HL-60/S4 treated with phorbol 12-myristate 13-acetate at 8.2 ng/mL for 4 days and 3 days (cell line): ENCODE measurements around the gene FAM171A1.

Experiments used
- in situ Hi-C: fragments of 300-500 bp; cut with MboI; formaldehyde crosslinking; loops from 2 replicates; pipeline ENCODE4 v1.15.0; 2022; ENCODE audit warnings: low sequenced_read_pairs

FAM171A1 gene

DNA sequence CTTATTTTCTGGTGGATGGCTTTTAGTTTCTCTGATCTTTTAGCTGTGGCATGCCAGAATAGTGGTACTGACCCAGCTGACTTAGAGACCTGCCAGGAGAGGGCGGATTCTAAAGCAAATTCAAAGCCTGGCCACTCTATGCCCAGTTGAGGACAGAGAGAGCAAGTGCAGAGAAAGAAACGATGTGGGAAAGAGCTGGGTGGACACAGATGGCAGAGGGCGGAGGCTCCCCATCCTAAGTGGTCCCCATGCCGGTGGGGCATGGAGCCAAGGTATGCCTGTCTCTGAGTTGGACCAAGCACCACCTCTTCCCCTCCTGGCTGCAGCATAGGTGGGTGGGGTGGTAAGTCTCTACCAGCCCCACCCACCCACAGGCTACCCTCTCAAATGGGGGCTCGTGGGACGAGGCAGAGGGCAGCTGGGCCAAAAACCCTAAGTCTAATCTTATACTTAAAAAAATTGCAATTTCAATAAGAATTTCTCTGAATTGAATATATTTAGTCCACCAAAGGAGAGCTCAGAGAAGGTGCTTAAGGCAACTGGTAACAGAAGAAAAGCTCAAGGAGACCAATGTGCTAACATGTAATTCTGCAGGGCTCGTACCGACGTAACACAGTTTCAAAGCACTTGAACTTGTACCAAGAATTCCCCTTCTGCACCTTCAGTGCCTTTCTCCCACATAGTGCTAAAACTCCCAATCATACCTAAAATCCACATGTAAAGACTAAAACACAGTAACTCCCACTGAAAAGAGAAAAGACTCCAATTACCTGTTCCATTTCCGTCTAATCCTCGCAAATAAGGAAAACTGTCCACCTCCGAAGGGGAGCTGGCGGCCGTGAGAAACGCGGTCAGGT, 116.9 kb downstream of the FAM171A1 start:
- in situ Hi-C loops: no loop called here

- in situ Hi-C loops: no loop called here
These were observed 118.7 kb downstream of the FAM171A1 start for GRCh38 chr10:15252396-15252795.

- in situ Hi-C loops: no loop called here
These were observed 119.2 kb downstream of the FAM171A1 start for GRCh38 chr10:15251791-15252380.

DNA sequence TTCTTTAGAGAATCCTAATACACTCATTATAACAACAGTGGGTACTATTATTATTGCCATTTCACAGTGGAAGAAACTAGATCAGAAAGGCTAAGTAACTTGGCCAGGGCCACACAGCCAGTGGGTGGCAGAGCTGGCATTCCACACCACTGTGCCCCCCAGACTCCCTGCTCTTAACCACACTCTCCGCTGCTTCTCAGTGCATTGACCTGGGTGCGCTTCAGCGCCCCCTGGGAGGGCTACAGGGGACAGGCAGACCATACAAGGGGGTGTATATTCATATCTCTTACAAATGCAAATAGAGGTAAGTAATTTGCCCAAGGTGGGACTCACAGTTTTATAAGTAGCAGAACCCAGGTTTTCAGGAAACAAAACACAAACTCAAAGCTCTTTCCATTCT, 125.6 kb downstream of the FAM171A1 start:
- in situ Hi-C loops: no loop called here

DNA sequence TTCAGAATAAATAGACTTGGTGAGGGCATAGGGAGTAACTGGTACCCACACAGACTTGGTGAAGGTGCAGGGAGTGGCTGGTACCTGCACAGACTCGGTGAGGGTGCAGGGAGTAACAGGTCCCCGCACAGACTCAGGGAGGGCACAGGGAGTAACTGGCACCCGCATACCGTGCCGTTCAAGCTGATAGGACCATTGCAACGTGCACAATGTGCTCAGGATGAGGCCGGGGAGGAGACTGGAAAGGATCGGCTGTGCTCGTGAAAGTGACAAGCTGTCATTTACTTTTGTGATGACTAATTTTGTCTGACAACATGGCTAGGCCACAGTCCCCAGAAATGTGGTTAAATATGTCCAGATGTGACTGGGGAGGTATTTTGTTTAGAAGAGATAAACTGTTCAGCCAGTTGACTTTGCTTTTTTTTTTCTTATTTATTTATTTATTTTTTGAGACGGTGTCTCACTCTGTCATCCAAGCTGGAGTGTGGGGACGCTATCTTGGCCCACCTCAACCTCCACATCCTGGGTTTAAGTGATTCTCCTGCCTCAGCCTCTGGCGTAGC, 126.4 kb downstream of the FAM171A1 start:
- in situ Hi-C loops: no loop called here

DNA sequence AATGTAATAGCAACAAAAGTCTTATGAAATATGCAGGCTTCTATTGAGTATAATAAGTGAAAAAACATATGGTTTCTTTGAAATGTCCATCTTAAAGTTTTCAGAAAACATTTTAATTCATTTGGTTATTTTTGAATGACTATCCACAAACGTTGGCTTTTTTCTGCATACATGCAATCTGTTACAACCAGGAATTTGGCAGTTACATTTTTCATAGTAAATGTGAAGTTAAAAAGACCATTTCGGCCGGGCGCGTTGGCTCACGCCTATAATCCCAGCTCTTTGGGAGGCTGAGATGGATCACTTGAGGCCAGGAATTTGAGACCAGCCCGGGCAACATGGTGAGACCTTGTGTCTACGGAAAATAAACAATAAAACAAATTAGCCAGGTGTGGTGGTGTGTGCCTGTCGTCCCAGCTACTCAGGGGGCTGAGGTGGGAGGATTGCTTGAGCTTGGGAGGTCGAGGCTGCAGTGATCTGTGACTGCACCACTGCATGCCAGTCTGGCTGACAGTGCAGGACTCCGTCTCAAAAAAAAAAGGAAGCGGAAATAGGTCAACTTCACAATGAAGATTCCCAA, 128.7 kb downstream of the FAM171A1 start:
- in situ Hi-C loops: no loop called here

DNA sequence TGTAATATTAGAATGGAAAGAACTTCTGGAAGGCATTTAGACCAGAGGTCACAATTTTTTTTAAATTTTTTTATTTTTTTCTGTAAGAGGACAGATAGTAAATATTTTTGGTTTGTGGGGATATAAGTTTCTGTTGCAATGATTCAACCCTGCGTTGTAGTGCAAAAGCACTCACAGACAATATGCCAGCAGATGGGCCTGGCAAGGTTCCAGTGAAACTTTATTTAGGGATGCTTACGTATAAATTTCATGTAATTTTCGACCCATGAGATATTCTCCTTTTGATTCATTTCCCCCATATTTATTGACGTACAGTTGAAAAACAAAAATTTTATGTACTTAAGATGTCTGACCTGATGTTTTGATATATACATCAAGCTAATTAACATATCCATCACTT, 129.8 kb downstream of the FAM171A1 start:
- in situ Hi-C loops: no loop called here

GRCh38 chr10:15238555-15239335, 132.3 kb downstream of the FAM171A1 start:
- in situ Hi-C loops: no loop called here

DNA sequence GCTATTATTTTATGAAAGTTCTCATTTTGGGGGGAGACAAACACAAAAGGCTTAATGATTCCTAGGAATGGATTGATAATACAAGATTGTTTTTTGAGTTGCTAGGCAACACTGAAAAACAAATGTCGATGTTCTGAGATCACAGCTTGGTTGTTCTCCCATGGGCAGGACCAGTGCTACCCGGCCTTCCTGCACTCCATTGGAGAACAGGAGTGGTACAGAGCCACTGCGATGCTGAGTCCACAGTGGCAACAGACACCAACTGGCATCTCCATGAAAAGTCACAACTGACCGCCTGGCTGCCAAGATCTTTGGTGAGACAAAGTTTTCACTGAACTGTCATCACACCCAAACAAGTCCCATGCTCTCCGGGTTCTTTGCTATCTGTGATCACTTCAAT, 133.7 kb downstream of the FAM171A1 start:
- in situ Hi-C loops: no loop called here

DNA sequence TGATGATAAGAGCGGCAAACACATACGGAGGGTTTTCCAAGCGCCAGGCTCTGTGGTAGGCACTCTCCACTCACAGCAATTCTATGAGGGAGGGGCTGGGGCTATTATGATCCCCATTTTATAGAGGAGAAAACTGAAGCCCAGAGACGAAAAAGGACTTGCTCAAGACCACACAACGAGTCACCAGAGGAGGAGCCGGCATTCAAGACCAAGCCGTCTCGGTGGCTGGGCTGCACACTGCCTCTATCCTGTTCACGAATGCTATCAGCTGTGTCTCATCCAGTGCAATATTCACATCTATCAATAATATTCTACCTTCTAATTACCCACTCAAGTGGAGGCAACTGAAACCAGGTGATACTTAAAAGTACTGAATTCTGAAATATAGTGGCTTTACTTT, 134.7 kb downstream of the FAM171A1 start:
- in situ Hi-C loops: no loop called here

DNA sequence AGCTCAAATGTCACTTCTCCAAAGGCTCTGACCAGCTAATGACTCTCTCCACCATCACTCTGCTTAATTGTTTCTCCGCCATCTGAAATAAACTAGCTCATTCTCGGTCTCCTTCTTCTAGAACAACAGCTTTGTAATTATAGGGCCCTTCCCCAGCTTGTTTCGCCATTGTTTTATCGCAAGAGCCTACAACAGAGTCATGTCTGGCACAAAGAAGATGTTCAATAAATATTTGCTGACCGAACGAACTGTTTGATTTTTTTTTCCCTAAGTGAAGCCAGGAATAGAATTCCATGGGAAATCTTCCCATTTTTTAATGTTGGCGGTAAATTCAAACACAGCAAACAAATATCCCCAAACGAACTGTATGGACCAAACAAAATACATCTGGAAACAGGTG, 138.8 kb downstream of the FAM171A1 start:
- in situ Hi-C loops: no loop called here

GRCh38 chr10:15231426-15231825, 139.7 kb downstream of the FAM171A1 start:
- in situ Hi-C loops: no loop called here

DNA sequence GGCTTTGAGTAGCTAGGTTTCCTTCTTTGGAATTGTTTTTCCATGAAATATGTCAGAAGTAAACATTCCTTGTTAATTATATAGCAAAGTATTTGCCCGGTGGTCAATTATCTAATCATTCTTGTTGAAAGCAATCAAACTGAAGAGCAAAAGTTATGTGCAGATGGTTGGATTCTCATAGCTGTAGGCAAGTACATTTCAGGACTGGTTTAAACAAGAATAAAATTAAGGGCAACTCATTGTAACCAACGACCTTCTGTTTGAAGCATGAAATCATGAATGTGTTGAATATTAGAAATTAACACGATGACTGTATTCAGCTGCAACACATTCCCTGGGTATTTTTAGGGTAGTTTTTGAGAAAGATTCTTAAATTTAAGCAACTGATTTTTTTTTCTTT, 140.8 kb downstream of the FAM171A1 start:
- in situ Hi-C loops: no loop called here

- in situ Hi-C loops: no loop called here
These were observed 141.8 kb downstream of the FAM171A1 start for GRCh38 chr10:15229268-15229667.

DNA sequence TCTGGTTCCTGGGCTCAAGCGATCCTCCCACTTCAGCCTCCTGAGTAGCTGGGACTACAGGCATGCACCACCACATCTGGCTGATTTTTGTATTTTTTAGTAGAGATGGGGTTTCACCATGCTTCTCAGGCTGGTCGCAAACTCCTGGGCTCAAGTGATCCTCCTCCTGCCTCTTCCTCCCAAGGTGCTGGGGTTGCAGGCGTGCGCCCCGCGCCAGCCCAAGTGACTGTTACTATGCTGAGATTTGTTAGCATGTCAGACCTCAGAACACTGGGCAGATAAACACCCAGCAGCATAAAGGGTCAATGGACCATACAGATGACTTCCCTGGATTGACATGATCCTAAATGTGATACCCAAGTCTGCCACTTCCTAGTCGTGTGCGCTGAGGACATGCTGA, 142.7 kb downstream of the FAM171A1 start:
- in situ Hi-C loops: no loop called here

- in situ Hi-C loops: no loop called here
These were observed 143.3 kb downstream of the FAM171A1 start for GRCh38 chr10:15227611-15228372.

DNA sequence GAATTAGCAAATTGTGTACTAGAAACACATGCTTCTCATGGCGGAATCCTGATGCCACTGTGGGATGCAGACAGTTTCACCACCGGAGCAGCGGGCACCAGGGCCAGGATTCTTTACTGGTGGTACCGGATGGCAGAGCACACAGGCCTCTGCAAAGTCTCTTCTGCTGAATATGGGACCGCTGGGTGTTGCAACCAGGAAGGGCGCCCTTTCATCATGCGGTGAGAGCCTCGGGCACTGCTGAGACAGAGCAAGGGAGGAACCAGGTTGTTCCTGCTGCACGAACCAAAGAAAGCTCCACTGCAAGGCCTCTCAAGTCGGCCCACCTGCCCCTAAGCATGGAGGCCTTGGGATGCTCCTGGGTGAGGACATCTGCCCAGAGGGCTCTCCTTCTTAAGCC, 145.6 kb downstream of the FAM171A1 start:
- in situ Hi-C loops: no loop called here

DNA sequence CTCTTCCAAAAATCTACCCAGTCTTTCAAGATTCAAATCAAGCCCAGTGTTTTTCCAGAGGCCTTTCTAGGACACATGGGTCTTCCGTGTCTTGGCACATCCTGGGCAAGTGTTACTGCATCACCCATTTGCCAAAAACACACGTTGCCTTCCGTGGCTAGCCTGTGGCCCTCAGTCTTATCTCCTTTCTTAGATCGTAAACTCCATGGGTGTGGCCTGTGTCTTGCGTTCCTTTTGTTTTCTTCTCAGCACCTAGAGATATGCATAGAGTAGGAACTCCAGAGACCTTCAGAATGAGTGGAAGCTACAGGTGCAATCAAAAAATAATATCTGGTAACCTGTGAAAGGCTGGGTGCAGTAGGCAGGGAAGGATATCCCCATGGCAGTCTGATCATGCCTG, 146.1 kb downstream of the FAM171A1 start:
- in situ Hi-C loops: no loop called here

- in situ Hi-C loops: no loop called here
These were observed 147.9 kb downstream of the FAM171A1 start for GRCh38 chr10:15223174-15223573.

GRCh38 chr10:15222511-15222910, 148.6 kb downstream of the FAM171A1 start:
- in situ Hi-C loops: no loop called here
